Left renal pelvis (tissue), 4 donors: ENCODE measurements around the gene HNRNPA1. TPM values are rescaled to one million over a fixed set of nuclear protein-coding genes. Genes with fewer than 3 reads are reported as not detected.

Experiments used
- DNase-seq, 4 donors: peaks; one replicate each; pipeline ENCODE4 v3.0.0-alpha.2; 2013; ENCODE audit warnings: low read depth in 4 of 4, low spot score in 3 of 4
- polyA plus RNA-seq, 4 donors: library from polyadenylated mRNA; unstranded; fragments of 120-200 nt; gene quantifications; one replicate each; pipeline ENCODE4 v1.2.1, GENCODE V29; 2013; ENCODE audit not compliant: insufficient read length in 4 of 4

Gene HNRNPA1
- polyA plus RNA-seq, 4 donors: 3,309 to 4,188 (median 3,895) TPM

DNA sequence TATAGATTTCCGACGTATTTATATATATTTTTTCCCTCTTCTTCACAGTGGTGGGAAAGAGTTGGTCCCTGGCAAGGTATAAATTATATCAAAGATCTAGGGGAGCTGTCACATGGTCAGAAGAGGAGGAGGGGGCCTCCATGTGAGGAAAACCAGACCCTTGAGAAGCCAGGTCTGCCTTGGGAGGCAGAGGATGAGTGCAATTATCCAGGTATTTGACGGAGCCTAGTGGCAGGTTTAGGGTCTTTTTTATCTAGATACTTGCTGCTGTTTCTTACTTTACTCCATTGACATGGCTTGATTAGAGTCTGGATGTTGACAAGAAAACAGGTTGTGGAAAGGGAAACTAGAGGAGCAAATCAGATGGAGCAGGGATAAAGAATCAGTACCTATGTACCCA is 49.9 kb downstream of the HNRNPA1 start:
- no peak for DNase-seq

DNA sequence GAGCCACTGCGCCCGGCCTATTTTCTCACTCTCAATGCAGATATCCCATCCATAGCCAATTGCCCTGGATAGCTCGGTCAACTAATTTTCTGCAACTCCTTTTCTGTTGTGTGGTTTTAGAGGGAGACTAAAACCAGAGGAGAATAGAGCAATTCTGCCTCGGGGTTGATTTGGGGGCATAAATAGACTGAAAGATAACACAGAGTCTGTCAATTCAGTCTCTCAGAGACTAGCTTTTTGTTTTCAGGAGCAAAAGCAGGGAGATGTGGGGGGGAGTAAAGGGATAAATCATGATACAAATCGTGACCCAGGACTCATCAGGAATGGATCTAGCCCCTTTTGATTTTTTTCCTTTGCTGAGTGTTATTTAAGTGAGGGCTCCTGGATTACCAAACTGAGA is 50.9 kb downstream of the HNRNPA1 start:
- no peak for DNase-seq

GRCh38 chr12:54333420-54334034 is 53.0 kb downstream of the HNRNPA1 start:
- no peak for DNase-seq

Other genes with a start within 250 kb of the HNRNPA1 start
- 1 to 10 TPM; 1.5 to 7.8 (median 3.0) TPM for gene HOXC5, start 247.7 kb upstream of the HNRNPA1 start, polyA plus RNA-seq
- gene HOXC4, start 226.9 kb upstream of the HNRNPA1 start, polyA plus RNA-seq: 100 to 1,000 TPM in 1 of 4 donors, 10 to 100 TPM in 3; 49.4 to 136 (median 65.6) TPM
- 10 to 100 TPM; 22.8 to 41.4 (median 32.8) TPM for gene SMUG1, start 91.7 kb upstream of the HNRNPA1 start, polyA plus RNA-seq
- 100 to 1,000 TPM in 3 of 4 donors, 10 to 100 TPM in 1; 95.2 to 139 (median 125) TPM for gene CBX5, start 604 bp upstream of the HNRNPA1 start, polyA plus RNA-seq
- 10 to 100 TPM in 1 of 4 donors, 1 to 10 TPM in 3; 1.9 to 11.1 (median 2.8) TPM for gene NFE2, start 20.3 kb downstream of the HNRNPA1 start, polyA plus RNA-seq
- 100 to 1,000 TPM; 164 to 236 (median 215) TPM for gene COPZ1, start 44.4 kb downstream of the HNRNPA1 start, polyA plus RNA-seq
- gene GPR84, start 83.8 kb downstream of the HNRNPA1 start, polyA plus RNA-seq: 1 to 10 TPM in 1 of 4 donors, under 1 TPM in 2, not detected in 1; 0.11 to 1.5 (median 0.26) TPM
- gene ZNF385A, start 104.0 kb downstream of the HNRNPA1 start, polyA plus RNA-seq: 10 to 100 TPM; 12.4 to 16.5 (median 14.1) TPM
- 10 to 100 TPM; 41.6 to 59.2 (median 46.7) TPM for gene ITGA5, start 138.5 kb downstream of the HNRNPA1 start, polyA plus RNA-seq
- gene GTSF1, start 192.9 kb downstream of the HNRNPA1 start, polyA plus RNA-seq: under 1 TPM in 1 of 4 donors, not detected in 3; 0.11 TPM
- 1 to 10 TPM; 3.1 to 8.9 (median 3.5) TPM for gene NCKAP1L, start 217.0 kb downstream of the HNRNPA1 start, polyA plus RNA-seq